Panc1 (cell line): ENCODE data around the gene ERO1B.

Experiments
- POLR2AphosphoS5 ChIP-seq: IDR thresholded peaks from 2 replicates; pipeline ENCODE4 v1.6.1; 2012; ENCODE audit warnings: mild to moderate bottlenecking, low read depth, low read length, moderate library complexity
- SIN3A ChIP-seq: IDR thresholded peaks from 2 replicates; pipeline ENCODE4 v1.6.1; 2012; ENCODE audit warnings: low read depth, mild to moderate bottlenecking, low read length, moderate library complexity, borderline replicate concordance; ENCODE audit not compliant: insufficient read depth
- TF ChIP-seq, protein P1 (sequence below): fragments of 450-650 bp; IDR thresholded peaks from 2 replicates; pipeline ENCODE4 v1.5.1; 2017; ENCODE audit warnings: mild to moderate bottlenecking
- TF ChIP-seq, protein P2 (sequence below), 2 experiments: IDR thresholded peaks; 2 replicates each; pipeline ENCODE4 v1.6.1; 2011 to 2012; ENCODE audit warnings: low read depth in 2 of 2, control low read depth in 1 of 2, low read length in 1 of 2, mild to moderate bottlenecking in 1 of 2, moderate library complexity in 1 of 2; ENCODE audit not compliant: insufficient read depth in 1 of 2

DNA sequence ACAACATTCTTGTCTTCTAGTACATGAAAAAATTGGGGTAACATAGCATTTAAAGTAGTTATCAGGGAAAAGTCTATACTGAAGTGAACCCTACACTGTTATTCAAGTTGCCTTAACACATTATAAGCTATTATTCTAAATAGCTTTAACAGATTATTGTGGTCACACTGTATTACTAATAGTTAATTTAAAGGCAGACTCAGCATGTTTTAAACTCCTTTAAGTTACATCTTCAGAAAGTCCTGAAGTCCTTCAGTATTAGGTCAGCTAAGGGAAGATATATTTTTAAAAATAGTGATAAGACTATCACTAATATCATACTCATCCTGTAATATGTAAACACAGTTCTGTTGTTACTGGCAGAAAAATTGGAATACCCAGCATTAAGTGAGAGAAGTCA, 72.0 kb downstream of the ERO1B start:
- TF ChIP-seq, protein P1, sequence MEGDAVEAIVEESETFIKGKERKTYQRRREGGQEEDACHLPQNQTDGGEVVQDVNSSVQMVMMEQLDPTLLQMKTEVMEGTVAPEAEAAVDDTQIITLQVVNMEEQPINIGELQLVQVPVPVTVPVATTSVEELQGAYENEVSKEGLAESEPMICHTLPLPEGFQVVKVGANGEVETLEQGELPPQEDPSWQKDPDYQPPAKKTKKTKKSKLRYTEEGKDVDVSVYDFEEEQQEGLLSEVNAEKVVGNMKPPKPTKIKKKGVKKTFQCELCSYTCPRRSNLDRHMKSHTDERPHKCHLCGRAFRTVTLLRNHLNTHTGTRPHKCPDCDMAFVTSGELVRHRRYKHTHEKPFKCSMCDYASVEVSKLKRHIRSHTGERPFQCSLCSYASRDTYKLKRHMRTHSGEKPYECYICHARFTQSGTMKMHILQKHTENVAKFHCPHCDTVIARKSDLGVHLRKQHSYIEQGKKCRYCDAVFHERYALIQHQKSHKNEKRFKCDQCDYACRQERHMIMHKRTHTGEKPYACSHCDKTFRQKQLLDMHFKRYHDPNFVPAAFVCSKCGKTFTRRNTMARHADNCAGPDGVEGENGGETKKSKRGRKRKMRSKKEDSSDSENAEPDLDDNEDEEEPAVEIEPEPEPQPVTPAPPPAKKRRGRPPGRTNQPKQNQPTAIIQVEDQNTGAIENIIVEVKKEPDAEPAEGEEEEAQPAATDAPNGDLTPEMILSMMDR: no peak
- TF ChIP-seq SIN3A: no peak
- TF ChIP-seq, protein P2, sequence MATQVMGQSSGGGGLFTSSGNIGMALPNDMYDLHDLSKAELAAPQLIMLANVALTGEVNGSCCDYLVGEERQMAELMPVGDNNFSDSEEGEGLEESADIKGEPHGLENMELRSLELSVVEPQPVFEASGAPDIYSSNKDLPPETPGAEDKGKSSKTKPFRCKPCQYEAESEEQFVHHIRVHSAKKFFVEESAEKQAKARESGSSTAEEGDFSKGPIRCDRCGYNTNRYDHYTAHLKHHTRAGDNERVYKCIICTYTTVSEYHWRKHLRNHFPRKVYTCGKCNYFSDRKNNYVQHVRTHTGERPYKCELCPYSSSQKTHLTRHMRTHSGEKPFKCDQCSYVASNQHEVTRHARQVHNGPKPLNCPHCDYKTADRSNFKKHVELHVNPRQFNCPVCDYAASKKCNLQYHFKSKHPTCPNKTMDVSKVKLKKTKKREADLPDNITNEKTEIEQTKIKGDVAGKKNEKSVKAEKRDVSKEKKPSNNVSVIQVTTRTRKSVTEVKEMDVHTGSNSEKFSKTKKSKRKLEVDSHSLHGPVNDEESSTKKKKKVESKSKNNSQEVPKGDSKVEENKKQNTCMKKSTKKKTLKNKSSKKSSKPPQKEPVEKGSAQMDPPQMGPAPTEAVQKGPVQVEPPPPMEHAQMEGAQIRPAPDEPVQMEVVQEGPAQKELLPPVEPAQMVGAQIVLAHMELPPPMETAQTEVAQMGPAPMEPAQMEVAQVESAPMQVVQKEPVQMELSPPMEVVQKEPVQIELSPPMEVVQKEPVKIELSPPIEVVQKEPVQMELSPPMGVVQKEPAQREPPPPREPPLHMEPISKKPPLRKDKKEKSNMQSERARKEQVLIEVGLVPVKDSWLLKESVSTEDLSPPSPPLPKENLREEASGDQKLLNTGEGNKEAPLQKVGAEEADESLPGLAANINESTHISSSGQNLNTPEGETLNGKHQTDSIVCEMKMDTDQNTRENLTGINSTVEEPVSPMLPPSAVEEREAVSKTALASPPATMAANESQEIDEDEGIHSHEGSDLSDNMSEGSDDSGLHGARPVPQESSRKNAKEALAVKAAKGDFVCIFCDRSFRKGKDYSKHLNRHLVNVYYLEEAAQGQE (IDR thresholded peaks at IDR 0.05; ENCODE audit: insufficient read depth in 1 of 2, low read depth in 2 of 2, low read length in 1 of 2): no peak
- TF ChIP-seq POLR2AphosphoS5: no peak
